Keratinocyte (primary cell): ENCODE results near the gene CYP4B1. TPM values are rescaled to one million over a fixed set of nuclear protein-coding genes. Genes with fewer than 3 reads are reported as not detected.

ENCODE experiments used
- DNase-seq: peaks from one replicate; pipeline ENCODE4 v3.0.0-alpha.2; 2011; ENCODE audit warnings: low read depth, missing footprints, low spot score
- FAIRE-seq: peaks from 2 replicates; lab custom pipeline; 2011; peaks lifted over from hg19 to GRCh38; lab: Jason Lieb, UNC
- H2AFZ ChIP-seq: 2 replicates; pipeline ENCODE4 v1.6.0; 2012; ENCODE audit warnings: low read length, control low read depth, inconsistent platforms; ENCODE audit not compliant: control insufficient read depth
- H3K27ac ChIP-seq: 2 replicates; pipeline ENCODE4 v1.5.1; 2011; ENCODE audit warnings: low read length; ENCODE audit not compliant: control insufficient read depth, insufficient read depth
- H3K27me3 ChIP-seq: 3 replicates; pipeline ENCODE4 v1.6.0; 2011; ENCODE audit warnings: low read length; ENCODE audit not compliant: control insufficient read depth, insufficient read depth; ENCODE audit errors: extremely low read depth
- H3K36me3 ChIP-seq, 2 experiments: 2 replicates in 1 of 2; 3 replicates in 1 of 2; pipeline ENCODE4 v1.5.1; 2011; ENCODE audit warnings: low read length in 2 of 2, mild to moderate bottlenecking in 1 of 2; ENCODE audit not compliant: control insufficient read depth in 2 of 2, insufficient read depth in 2 of 2; ENCODE audit errors: extremely low read depth in 1 of 2
- H3K4me1 ChIP-seq: 3 replicates; pipeline ENCODE4 v1.5.1; 2011; ENCODE audit warnings: low read length; ENCODE audit not compliant: control insufficient read depth, insufficient read depth; ENCODE audit errors: extremely low read depth
- H3K4me2 ChIP-seq: 3 replicates; pipeline ENCODE4 v1.6.0; 2011; ENCODE audit warnings: low read depth, low read length; ENCODE audit not compliant: control insufficient read depth, insufficient read depth; ENCODE audit errors: extremely low read depth
- H3K4me3 ChIP-seq, 3 experiments: fragments of 200-600 bp in 1 of 3; sonication (generic) in 1 of 3; 2 replicates in 2 of 3; 3 replicates in 1 of 3; pipeline ENCODE4 v1.5.1; 2011 to 2016; ENCODE audit warnings: low read length in 3 of 3, mild to moderate bottlenecking in 3 of 3, control low read depth in 2 of 3, inconsistent platforms in 1 of 3, low read depth in 1 of 3, mixed read lengths in 1 of 3, mixed run types in 1 of 3, moderate library complexity in 1 of 3; ENCODE audit not compliant: control insufficient read depth in 2 of 3, insufficient read depth in 2 of 3; ENCODE audit errors: extremely low read depth in 1 of 3
- H3K79me2 ChIP-seq: 2 replicates; pipeline ENCODE4 v1.6.0; 2012; ENCODE audit warnings: low read length; ENCODE audit not compliant: control insufficient read depth, insufficient read depth
- H3K9ac ChIP-seq: 3 replicates; pipeline ENCODE4 v1.6.0; 2011; ENCODE audit warnings: low read length; ENCODE audit not compliant: control insufficient read depth, insufficient read depth; ENCODE audit errors: extremely low read depth
- H3K9me1 ChIP-seq: 3 replicates; pipeline ENCODE4 v1.6.0; 2011; ENCODE audit warnings: low read length; ENCODE audit not compliant: control insufficient read depth, insufficient read depth; ENCODE audit errors: extremely low read depth
- H3K9me3 ChIP-seq: 2 replicates; pipeline ENCODE4 v1.5.1; 2012; ENCODE audit warnings: low read depth, low read length; ENCODE audit not compliant: control insufficient read depth
- H4K20me1 ChIP-seq: 3 replicates; pipeline ENCODE4 v1.6.0; 2011; ENCODE audit warnings: low read length; ENCODE audit not compliant: control insufficient read depth, insufficient read depth; ENCODE audit errors: extremely low read depth
- CTCF ChIP-seq, 3 experiments: IDR thresholded peaks in 1 of 3; conservative IDR thresholded peaks in 1 of 3; optimal IDR thresholded peaks in 1 of 3; 2 replicates in 2 of 3; 3 replicates in 1 of 3; pipeline versions ENCODE3 to v1.5.1; 2011; ENCODE audit warnings: low read length in 3 of 3, mild to moderate bottlenecking in 3 of 3, moderate library complexity in 2 of 3, control low read depth in 1 of 3, inconsistent platforms in 1 of 3; ENCODE audit not compliant: insufficient read depth in 2 of 3; ENCODE audit errors: extremely low read depth in 1 of 3
- EZH2 ChIP-seq: IDR thresholded peaks from one replicate; pipeline ENCODE4 v1.6.1; 2012; ENCODE audit warnings: inconsistent platforms, mild to moderate bottlenecking, low read length, moderate library complexity
- dilution Hi-C: fragments of 300-500 bp; cut with MboI; formaldehyde crosslinking; loops from one replicate; pipeline ENCODE4 v1.7.0; 2020; ENCODE audit warnings: low sequenced_read_pairs; ENCODE audit not compliant: extremely low pct_ligation_motif_present
- polyA plus RNA-seq, 5 experiments: library from polyadenylated mRNA; depleted of rRNA in 3 of 5; stranded (reverse) in 3 of 5; stranded (forward) in 1 of 5; unstranded in 1 of 5; fragments of >200 nt; gene quantifications; 1 replicate in 1 of 5; 2 replicates in 3 of 5; 3 replicates in 1 of 5; pipeline versions ENCODE4 v1.2.1 to v1.2.3, GENCODE V29; 2011 to 2012; ENCODE audit warnings: missing spikeins in 2 of 5, low read depth in 1 of 5, low replicate concordance in 1 of 5

Gene CYP4B1
- polyA plus RNA-seq, 1 donor (not counting 4 experiments of a cell fraction or from before 2014, with no cell fraction given), result 2.1 TPM

GRCh38 chr1:46811053-46811452, 12.2 kb downstream of the CYP4B1 start:
- H2AFZ ChIP-seq, result no peak overlapping the region
- DNase-seq (no peak), FAIRE-seq (no peak)
- no peak overlapping the region for H3K9ac ChIP-seq
- dilution Hi-C loops, result no loop called here
- no peaks in the 10 kb centered on the region for H3K27me3 ChIP-seq
- no peak overlapping the region for H3K4me2 ChIP-seq
- TF ChIP-seq CTCF (optimal IDR thresholded peaks at IDR 0.05 in 1 of 3, IDR thresholded peaks at IDR 0.05 in 1 of 3, conservative IDR thresholded peaks at IDR 0.05 in 1 of 3; ENCODE audit: extremely low read depth in 1 of 3, insufficient read depth in 2 of 3, low read length in 3 of 3), result no peak
- TF ChIP-seq EZH2, result no peak
- H3K27ac ChIP-seq, result no peak overlapping the region
- H3K9me3 ChIP-seq, result no peaks in the 10 kb centered on the region
- H3K79me2 ChIP-seq, result no peaks in the 10 kb centered on the region
- no peaks in the 10 kb centered on the region for H4K20me1 ChIP-seq
- H3K4me3 ChIP-seq, result no peak overlapping the region
- no peaks in the 10 kb centered on the region for H3K36me3 ChIP-seq
- no peaks in the 10 kb centered on the region for H3K4me1 ChIP-seq
- no peaks in the 10 kb centered on the region for H3K9me1 ChIP-seq

- Histone ChIP-seq H3K27ac (no peak overlapping the region), H3K27me3 (no peaks in the 10 kb centered on the region), H3K9me3 (no peaks in the 10 kb centered on the region), H3K9ac (no peak overlapping the region), H3K79me2 (no peaks in the 10 kb centered on the region), H3K36me3 (no peaks in the 10 kb centered on the region), H3K9me1 (no peaks in the 10 kb centered on the region), H3K4me1 (no peaks in the 10 kb centered on the region), H2AFZ (no peak overlapping the region), H3K4me2 (no peak overlapping the region), H3K4me3 (no peak overlapping the region), H4K20me1 (no peaks in the 10 kb centered on the region)
- TF ChIP-seq CTCF (optimal IDR thresholded peaks at IDR 0.05 in 1 of 3, IDR thresholded peaks at IDR 0.05 in 1 of 3, conservative IDR thresholded peaks at IDR 0.05 in 1 of 3; ENCODE audit: extremely low read depth in 1 of 3, insufficient read depth in 2 of 3, low read length in 3 of 3), result no peak
- dilution Hi-C loops, result no loop called here
- FAIRE-seq (no peak), DNase-seq (no peak)
These were observed 13.5 kb downstream of the CYP4B1 start for GRCh38 chr1:46812065-46812963.
